ENCODE measurements around the gene CERS1.

Gene CERS1

GRCh38 chr19:18894254-18895037 lies 1.5 kb downstream of the CERS1 start:
- no peaks in the 10 kb centered on the region for H4K20me1 ChIP-seq (ENCODE audit: insufficient read depth, low read length)
- DNase-seq (no peak), ATAC-seq (ENCODE audit: insufficient read depth, low read depth) (no peak)
- no peak overlapping the region for H3K4me3 ChIP-seq (ENCODE audit: low read depth in 1 of 2, low read length in 2 of 2)
- no peak overlapping the region for H2AFZ ChIP-seq (ENCODE audit: low read depth, low read length)
- H3K4me1 ChIP-seq (ENCODE audit: insufficient read depth, low read length), result no peaks in the 10 kb centered on the region
- no peaks in the 10 kb centered on the region for H3K9me3 ChIP-seq (ENCODE audit: insufficient read depth, low read length, severe bottlenecking)
- H3K4me2 ChIP-seq (ENCODE audit: insufficient read depth, low read length), result no peak overlapping the region
- H3K36me3 ChIP-seq (ENCODE audit: insufficient read depth, low read length), result peaks cover 7% of the 10 kb centered on the region
- no peak overlapping the region for H3K27ac ChIP-seq (ENCODE audit: low read length)
- TF ChIP-seq CTCF (IDR thresholded peaks at IDR 0.05; ENCODE audit: borderline replicate concordance, extremely low read depth, low read length, poor library complexity, severe bottlenecking), result no peak
- no peak for TF ChIP-seq EZH2 (IDR thresholded peaks at IDR 0.05; ENCODE audit: borderline replicate concordance, low read depth, low read length, severe bottlenecking)
- no peaks in the 10 kb centered on the region for H3K79me2 ChIP-seq (ENCODE audit: insufficient read depth, low read length)
- H3K9ac ChIP-seq (ENCODE audit: low read depth, low read length), result no peak overlapping the region
- H3K27me3 ChIP-seq (ENCODE audit: insufficient read depth, low read length, poor library complexity), result no peaks in the 10 kb centered on the region

GRCh38 chr19:18893587-18894253 lies 2.2 kb downstream of the CERS1 start:
- no peaks in the 10 kb centered on the region for H3K9me3 ChIP-seq (ENCODE audit: insufficient read depth, low read length, severe bottlenecking)
- ATAC-seq (ENCODE audit: insufficient read depth, low read depth) (no peak), DNase-seq (no peak)
- H3K4me1 ChIP-seq (ENCODE audit: insufficient read depth, low read length), result no peaks in the 10 kb centered on the region
- no peaks in the 10 kb centered on the region for H3K79me2 ChIP-seq (ENCODE audit: insufficient read depth, low read length)
- no peaks in the 10 kb centered on the region for H4K20me1 ChIP-seq (ENCODE audit: insufficient read depth, low read length)
- no peak overlapping the region for H3K27ac ChIP-seq (ENCODE audit: low read length)
- no peak overlapping the region for H3K4me3 ChIP-seq (ENCODE audit: low read depth in 1 of 2, low read length in 2 of 2)
- TF ChIP-seq EZH2 (IDR thresholded peaks at IDR 0.05; ENCODE audit: borderline replicate concordance, low read depth, low read length, severe bottlenecking) (no peak), CTCF (IDR thresholded peaks at IDR 0.05; ENCODE audit: borderline replicate concordance, extremely low read depth, low read length, poor library complexity, severe bottlenecking) (no peak)
- H3K36me3 ChIP-seq (ENCODE audit: insufficient read depth, low read length), result peaks cover under 1% of the 10 kb centered on the region; the same call in 1 of the 2 replicates
- H3K27me3 ChIP-seq (ENCODE audit: insufficient read depth, low read length, poor library complexity), result no peaks in the 10 kb centered on the region
- H3K9ac ChIP-seq (ENCODE audit: low read depth, low read length), result no peak overlapping the region
- H2AFZ ChIP-seq (ENCODE audit: low read depth, low read length), result no peak overlapping the region
- H3K4me2 ChIP-seq (ENCODE audit: insufficient read depth, low read length), result no peak overlapping the region

GRCh38 chr19:18889949-18890745 lies 5.8 kb downstream of the CERS1 start:
- ATAC-seq (ENCODE audit: insufficient read depth, low read depth) (no peak), DNase-seq (no peak)
- Histone ChIP-seq H3K4me3 (ENCODE audit: low read depth in 1 of 2, low read length in 2 of 2) (no peak overlapping the region), H3K4me1 (ENCODE audit: insufficient read depth, low read length) (no peaks in the 10 kb centered on the region), H3K79me2 (ENCODE audit: insufficient read depth, low read length) (no peaks in the 10 kb centered on the region), H3K9me3 (ENCODE audit: insufficient read depth, low read length, severe bottlenecking) (no peaks in the 10 kb centered on the region), H3K27me3 (ENCODE audit: insufficient read depth, low read length, poor library complexity) (no peaks in the 10 kb centered on the region), H2AFZ (ENCODE audit: low read depth, low read length) (no peak overlapping the region), H3K27ac (ENCODE audit: low read length) (no peak overlapping the region), H3K9ac (ENCODE audit: low read depth, low read length) (no peak overlapping the region), H4K20me1 (ENCODE audit: insufficient read depth, low read length) (no peaks in the 10 kb centered on the region), H3K4me2 (ENCODE audit: insufficient read depth, low read length) (no peak overlapping the region), H3K36me3 (ENCODE audit: insufficient read depth, low read length) (no peaks in the 10 kb centered on the region)
- no peak for TF ChIP-seq EZH2 (IDR thresholded peaks at IDR 0.05; ENCODE audit: borderline replicate concordance, low read depth, low read length, severe bottlenecking)
- no peak for TF ChIP-seq CTCF (IDR thresholded peaks at IDR 0.05; ENCODE audit: borderline replicate concordance, extremely low read depth, low read length, poor library complexity, severe bottlenecking)

Measured in DND-41 (cell line).